Measurements from ENCODE around the gene CCDC154. TPM values are rescaled to one million over a fixed set of nuclear protein-coding genes. Genes with fewer than 3 reads are reported as not detected.

Gene CCDC154
- total and polyA plus RNA-seq, 2 experiments from 2014 or later, result 0.18 TPM; not detected in 1

DNA sequence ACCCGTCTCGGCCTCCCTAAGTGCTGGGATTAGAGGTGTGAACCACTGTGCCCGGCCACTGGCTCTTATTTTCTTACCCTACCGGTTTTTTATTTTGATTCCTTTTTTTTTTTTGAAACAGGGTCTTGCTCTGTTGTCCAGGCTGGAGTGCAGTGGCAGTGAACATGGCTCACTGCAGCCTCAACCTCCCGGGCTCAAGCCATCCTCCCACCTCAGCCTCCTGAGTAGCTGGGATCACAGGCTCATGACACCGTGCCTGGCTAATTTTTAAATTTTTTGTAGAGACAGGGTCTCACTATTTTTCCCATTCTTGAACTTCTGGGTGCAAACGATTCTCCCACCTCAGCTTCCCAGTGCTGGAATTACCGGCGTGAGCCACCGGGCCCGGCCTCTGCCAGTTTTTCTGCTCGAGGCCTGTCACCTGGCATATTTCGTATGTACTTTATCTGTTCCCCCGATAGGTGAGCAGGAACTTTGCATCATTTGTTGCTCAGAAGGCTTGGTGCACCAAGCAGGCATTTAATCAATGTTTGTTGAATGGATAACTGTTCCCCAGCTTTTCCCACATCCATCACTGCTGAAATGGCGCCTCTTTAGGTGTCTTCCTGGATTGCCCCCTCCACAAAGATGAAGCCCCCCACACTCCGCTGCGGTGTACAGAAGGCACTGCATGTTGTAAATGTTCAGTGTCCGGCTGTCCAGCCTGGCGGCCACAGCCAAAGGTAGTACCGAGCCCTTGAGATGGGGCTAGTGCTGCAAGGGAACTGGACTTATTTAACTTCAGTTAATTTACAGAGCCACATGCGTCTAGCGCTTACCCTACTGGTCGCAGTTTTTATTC is 47.9 kb upstream of the CCDC154 start:
- Histone ChIP-seq H3K9me3 (ENCODE audit: low read depth) (no peaks in the 10 kb centered on the region), H2AFZ (peak overlapping the region; percentile 95), H3K4me3 (peak overlapping the region; percentile 79), H3K4me2 (ENCODE audit: unreplicated experiment) (peak overlapping the region; percentile 85), H3K27me3 (replicated peaks; ENCODE audit: insufficient read depth) (no peaks in the 10 kb centered on the region), H3F3A (ENCODE audit: insufficient read depth) (no peaks in the 10 kb centered on the region), H4K20me1 (ENCODE audit: insufficient read depth) (no peaks in the 10 kb centered on the region), H3K9me2 (ENCODE audit: insufficient read depth) (no peaks in the 10 kb centered on the region), H3K9ac (peak overlapping the region; percentile 88), H3K36me3 (ENCODE audit: low read depth) (no peaks in the 10 kb centered on the region; the same call in 1 of the 2 replicates), H3K4me1 (ENCODE audit: insufficient read depth) (peaks cover 10% of the 10 kb centered on the region; the same call in 1 of the 2 replicates), H3K79me2 (ENCODE audit: insufficient read depth) (0 out of 2 replicates have a peak, but pooled peaks cover 22% of the 10 kb centered on the region), H3K27ac (0 out of 2 replicates have a peak overlapping the region, but pooled peaks have one; percentile 73)
- in situ Hi-C loops (cut with MboI), result no loop called here
- 80 to 84% methylated on average over 23 of the region's 23 CpGs for whole genome bisulfite sequencing, 2 experiments (ENCODE audit: low coverage in 1 of 2, low lambda C conversion rate in 2 of 2, missing lambda C conversion rate in 2 of 2)
- DNase-seq, result no peak
- no peak for TF ChIP-seq EZH2 (IDR thresholded peaks at IDR 0.05; ENCODE audit: insufficient read depth, poor library complexity, severe bottlenecking)
- no peak for TF ChIP-seq EZH2phosphoT487 (IDR thresholded peaks at IDR 0.05; ENCODE audit: insufficient read depth, low read depth)

DNA sequence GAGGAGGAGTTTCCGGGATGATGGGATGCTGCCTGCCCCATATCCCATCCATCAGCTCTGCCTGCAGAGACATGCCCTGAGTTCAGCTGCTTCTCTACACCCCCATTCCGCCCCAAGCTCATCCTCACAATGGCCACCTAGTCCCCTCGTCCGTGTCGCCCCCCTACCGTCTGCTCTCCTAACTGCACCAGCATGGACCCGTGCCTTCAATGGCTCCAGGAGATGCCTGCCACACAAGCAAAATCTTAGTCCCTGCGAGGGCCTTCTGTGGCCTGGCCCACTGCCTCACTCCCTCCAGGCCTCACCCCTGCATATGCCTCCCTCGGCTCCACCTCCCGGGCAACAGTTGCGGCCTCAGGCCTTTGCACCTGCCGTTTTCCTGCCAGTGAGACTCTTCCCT is 47.0 kb upstream of the CCDC154 start:
- Histone ChIP-seq H3K79me2 (ENCODE audit: insufficient read depth) (0 out of 2 replicates have a peak, but pooled peaks cover 16% of the 10 kb centered on the region), H3K36me3 (ENCODE audit: low read depth) (no peaks in the 10 kb centered on the region; the same call in 1 of the 2 replicates), H3K4me2 (ENCODE audit: unreplicated experiment) (no peak overlapping the region), H2AFZ (no peak overlapping the region), H3K27ac (no peak overlapping the region), H3K27me3 (replicated peaks; ENCODE audit: insufficient read depth) (no peaks in the 10 kb centered on the region), H3K9ac (no peak overlapping the region), H3F3A (ENCODE audit: insufficient read depth) (no peaks in the 10 kb centered on the region), H3K4me1 (ENCODE audit: insufficient read depth) (peaks cover 10% of the 10 kb centered on the region; the same call in 1 of the 2 replicates), H3K9me3 (ENCODE audit: low read depth) (no peaks in the 10 kb centered on the region), H4K20me1 (ENCODE audit: insufficient read depth) (no peaks in the 10 kb centered on the region), H3K4me3 (no peak overlapping the region), H3K9me2 (ENCODE audit: insufficient read depth) (no peaks in the 10 kb centered on the region)
- no peak for TF ChIP-seq EZH2 (IDR thresholded peaks at IDR 0.05; ENCODE audit: insufficient read depth, poor library complexity, severe bottlenecking)
- in situ Hi-C loops (cut with MboI), result no loop called here
- 89 to 90% methylated on average over 12 of the region's 12 CpGs for WGBS, 2 experiments (ENCODE audit: low coverage in 1 of 2, low lambda C conversion rate in 2 of 2, missing lambda C conversion rate in 2 of 2)
- DNase-seq, result no peak

DNA sequence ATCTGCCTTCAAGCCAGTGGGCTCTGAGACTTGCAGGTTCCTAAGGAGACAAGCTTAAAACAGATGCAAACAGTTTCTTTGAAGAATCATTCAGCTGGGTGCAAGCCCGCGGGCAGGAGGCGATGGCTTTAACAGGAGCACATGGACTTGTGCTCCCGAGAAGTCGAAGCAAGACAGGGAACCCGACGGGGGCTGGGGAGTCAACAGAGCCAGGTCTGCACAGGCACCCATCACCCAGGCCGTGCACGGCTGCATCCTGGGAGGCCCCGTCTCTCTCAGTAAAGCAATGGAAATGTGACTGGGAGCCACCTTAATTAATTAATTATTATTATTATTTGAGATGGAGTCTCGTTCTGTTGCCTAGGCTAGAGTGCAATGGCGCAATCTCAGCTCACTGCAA is 44.7 kb upstream of the CCDC154 start:
- Histone ChIP-seq H3K27ac (no peak overlapping the region), H3K4me3 (no peak overlapping the region), H3K79me2 (ENCODE audit: insufficient read depth) (no peaks in the 10 kb centered on the region), H3F3A (ENCODE audit: insufficient read depth) (no peaks in the 10 kb centered on the region), H3K36me3 (ENCODE audit: low read depth) (no peaks in the 10 kb centered on the region), H3K9ac (no peak overlapping the region), H3K4me1 (ENCODE audit: insufficient read depth) (peaks cover 3% of the 10 kb centered on the region; the same call in 1 of the 2 replicates), H3K9me3 (ENCODE audit: low read depth) (no peaks in the 10 kb centered on the region), H4K20me1 (ENCODE audit: insufficient read depth) (no peaks in the 10 kb centered on the region), H3K27me3 (replicated peaks; ENCODE audit: insufficient read depth) (no peaks in the 10 kb centered on the region), H3K4me2 (ENCODE audit: unreplicated experiment) (no peak overlapping the region), H2AFZ (no peak overlapping the region), H3K9me2 (ENCODE audit: insufficient read depth) (no peaks in the 10 kb centered on the region)
- TF ChIP-seq EZH2 (IDR thresholded peaks at IDR 0.05; ENCODE audit: insufficient read depth, poor library complexity, severe bottlenecking) (no peak), EZH2phosphoT487 (IDR thresholded peaks at IDR 0.05; ENCODE audit: insufficient read depth, low read depth) (no peak)
- in situ Hi-C loops (cut with MboI), result no loop called here
- no peak for DNase-seq
- WGBS, 2 experiments (ENCODE audit: low coverage in 1 of 2, low lambda C conversion rate in 2 of 2, missing lambda C conversion rate in 2 of 2), result 92 to 93% methylated on average over 12 of the region's 12 CpGs

GRCh38 chr16:1488619-1489018 is 44.3 kb upstream of the CCDC154 start, which contains the start of gene PTX4:
TSS of gene PTX4 (minus strand) at chr16:1488944. CDS start at chr16:1488909, 35 bp downstream.
- Histone ChIP-seq H3K9me2 (ENCODE audit: insufficient read depth) (no peaks in the 10 kb centered on the region), H3K79me2 (ENCODE audit: insufficient read depth) (no peaks in the 10 kb centered on the region), H3K4me2 (ENCODE audit: unreplicated experiment) (no peak within 1 kb of the TSS), H2AFZ (no peak within 1 kb of the TSS), H3K27ac (no peak within 1 kb of the TSS), H3F3A (ENCODE audit: insufficient read depth) (no peaks in the 10 kb centered on the region), H3K9ac (no peak within 1 kb of the TSS), H3K27me3 (replicated peaks; ENCODE audit: insufficient read depth) (no peaks in the 10 kb centered on the region), H3K4me3 (no peak within 1 kb of the TSS), H3K36me3 (ENCODE audit: low read depth) (no peaks in the 10 kb centered on the region), H4K20me1 (ENCODE audit: insufficient read depth) (no peaks in the 10 kb centered on the region), H3K4me1 (ENCODE audit: insufficient read depth) (peaks cover 3% of the 10 kb centered on the region; the same call in 1 of the 2 replicates), H3K9me3 (ENCODE audit: low read depth) (no peaks in the 10 kb centered on the region)
- DNase-seq, result no peak
- no peak for TF ChIP-seq EZH2 (IDR thresholded peaks at IDR 0.05; ENCODE audit: insufficient read depth, poor library complexity, severe bottlenecking)
- in situ Hi-C loops (cut with MboI), result no loop called here
- WGBS, 2 experiments (ENCODE audit: low coverage in 1 of 2, low lambda C conversion rate in 2 of 2, missing lambda C conversion rate in 2 of 2), result 69 to 74% methylated on average over 19 of the region's 19 CpGs
